ENCODE results near the gene CLMP. TPM values are rescaled to one million over a fixed set of nuclear protein-coding genes. Genes with fewer than 3 reads are reported as not detected.

The CLMP gene
- polyA plus RNA-seq, 1 donor (not counting 4 experiments of a cell fraction or from before 2014, with no cell fraction given): 2.7 TPM

- Histone ChIP-seq H3K9me1 (ENCODE audit: control insufficient read depth, extremely low read depth, insufficient read depth, low read length) (no peaks in the 10 kb centered on the region), H3K27me3 (ENCODE audit: control insufficient read depth, extremely low read depth, insufficient read depth, low read length) (no peaks in the 10 kb centered on the region), H3K27ac (ENCODE audit: control insufficient read depth, insufficient read depth, low read length) (no peak overlapping the region), H3K9me3 (ENCODE audit: control insufficient read depth, low read depth, low read length) (no peaks in the 10 kb centered on the region), H3K79me2 (ENCODE audit: control insufficient read depth, insufficient read depth, low read length) (no peaks in the 10 kb centered on the region), H3K4me2 (ENCODE audit: control insufficient read depth, extremely low read depth, insufficient read depth, low read depth, low read length) (no peak overlapping the region), H4K20me1 (ENCODE audit: control insufficient read depth, extremely low read depth, insufficient read depth, low read length) (no peaks in the 10 kb centered on the region), H2AFZ (ENCODE audit: control insufficient read depth, low read length) (no peak overlapping the region), H3K9ac (ENCODE audit: control insufficient read depth, extremely low read depth, insufficient read depth, low read length) (no peak overlapping the region), H3K4me3 (ENCODE audit: control insufficient read depth in 2 of 3, extremely low read depth in 1 of 3, insufficient read depth in 2 of 3, low read depth in 1 of 3, low read length in 3 of 3) (no peak overlapping the region), H3K4me1 (ENCODE audit: control insufficient read depth, extremely low read depth, insufficient read depth, low read length) (no peaks in the 10 kb centered on the region), H3K36me3 (ENCODE audit: control insufficient read depth in 2 of 2, extremely low read depth in 1 of 2, insufficient read depth in 2 of 2, low read length in 2 of 2) (no peaks in the 10 kb centered on the region)
- FAIRE-seq (no peak), DNase-seq (ENCODE audit: low read depth, low spot score) (no peak)
- TF ChIP-seq CTCF (optimal IDR thresholded peaks at IDR 0.05 in 1 of 3, IDR thresholded peaks at IDR 0.05 in 1 of 3, conservative IDR thresholded peaks at IDR 0.05 in 1 of 3; ENCODE audit: extremely low read depth in 1 of 3, insufficient read depth in 2 of 3, low read length in 3 of 3) (no peak), EZH2 (IDR thresholded peaks at IDR 0.05; ENCODE audit: low read length) (no peak)
- dilution Hi-C loops (cut with MboI; ENCODE audit: extremely low pct_ligation_motif_present, low sequenced_read_pairs): no loop called here
Observed at GRCh38 chr11:123230346-123230745, 35.3 kb upstream of the CLMP start.

GRCh38 chr11:123228496-123229163 lies 33.6 kb upstream of the CLMP start:
- Histone ChIP-seq H3K4me3 (ENCODE audit: control insufficient read depth in 2 of 3, extremely low read depth in 1 of 3, insufficient read depth in 2 of 3, low read depth in 1 of 3, low read length in 3 of 3) (no peak overlapping the region), H2AFZ (ENCODE audit: control insufficient read depth, low read length) (no peak overlapping the region), H4K20me1 (ENCODE audit: control insufficient read depth, extremely low read depth, insufficient read depth, low read length) (no peaks in the 10 kb centered on the region), H3K4me1 (ENCODE audit: control insufficient read depth, extremely low read depth, insufficient read depth, low read length) (no peaks in the 10 kb centered on the region), H3K9me1 (ENCODE audit: control insufficient read depth, extremely low read depth, insufficient read depth, low read length) (no peaks in the 10 kb centered on the region), H3K9me3 (ENCODE audit: control insufficient read depth, low read depth, low read length) (no peaks in the 10 kb centered on the region), H3K36me3 (ENCODE audit: control insufficient read depth in 2 of 2, extremely low read depth in 1 of 2, insufficient read depth in 2 of 2, low read length in 2 of 2) (no peaks in the 10 kb centered on the region), H3K4me2 (ENCODE audit: control insufficient read depth, extremely low read depth, insufficient read depth, low read depth, low read length) (no peak overlapping the region), H3K79me2 (ENCODE audit: control insufficient read depth, insufficient read depth, low read length) (no peaks in the 10 kb centered on the region), H3K9ac (ENCODE audit: control insufficient read depth, extremely low read depth, insufficient read depth, low read length) (no peak overlapping the region), H3K27me3 (ENCODE audit: control insufficient read depth, extremely low read depth, insufficient read depth, low read length) (no peaks in the 10 kb centered on the region), H3K27ac (ENCODE audit: control insufficient read depth, insufficient read depth, low read length) (no peak overlapping the region)
- FAIRE-seq: no peak
- dilution Hi-C loops (cut with MboI; ENCODE audit: extremely low pct_ligation_motif_present, low sequenced_read_pairs): no loop called here
- no peak for TF ChIP-seq CTCF (optimal IDR thresholded peaks at IDR 0.05 in 1 of 3, IDR thresholded peaks at IDR 0.05 in 1 of 3, conservative IDR thresholded peaks at IDR 0.05 in 1 of 3; ENCODE audit: extremely low read depth in 1 of 3, insufficient read depth in 2 of 3, low read length in 3 of 3)
- TF ChIP-seq EZH2 (IDR thresholded peaks at IDR 0.05; ENCODE audit: low read length): no peak
- no peak for DNase-seq (ENCODE audit: low read depth, low spot score)

All from keratinocyte (primary cell).